GM19372 (cell line): ENCODE data around the gene BLOC1S3.

ENCODE experiments used
- ATAC-seq: cut with Tn5 transposase; IDR thresholded peaks from one replicate; pipeline ENCODE4 v1.9.1; 2021; ENCODE audit warnings: mild to moderate bottlenecking, low read depth, moderate library complexity; ENCODE audit not compliant: unreplicated experiment

Gene BLOC1S3

GRCh38 chr19:45179072-45179891 lies 698 bp downstream of the BLOC1S3 start:
- ATAC-seq: no peak

DNA sequence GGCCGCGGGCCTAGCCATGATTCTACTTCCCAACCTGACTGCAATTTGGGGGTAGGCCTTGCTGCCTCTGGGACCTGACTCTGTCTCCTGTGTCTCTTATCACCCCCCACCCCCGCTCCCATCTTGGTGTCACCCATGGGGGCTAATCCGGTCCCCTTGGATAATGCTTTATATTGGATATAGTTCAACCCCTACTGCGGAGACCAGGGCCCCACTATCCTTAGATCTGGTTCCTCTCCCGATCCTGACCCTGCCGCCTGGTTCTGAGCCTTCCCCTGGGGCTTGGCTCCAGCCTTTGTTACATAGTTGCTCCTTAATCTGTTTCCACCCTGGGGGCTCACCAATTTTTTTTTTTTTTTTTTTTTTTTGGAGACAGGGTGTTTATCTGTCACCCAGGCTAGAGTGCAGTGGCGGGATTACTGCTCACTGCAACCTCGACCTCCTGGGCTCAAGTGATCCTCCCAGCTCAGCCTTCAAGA lies 1.3 kb downstream of the BLOC1S3 start:
- no peak for ATAC-seq

DNA sequence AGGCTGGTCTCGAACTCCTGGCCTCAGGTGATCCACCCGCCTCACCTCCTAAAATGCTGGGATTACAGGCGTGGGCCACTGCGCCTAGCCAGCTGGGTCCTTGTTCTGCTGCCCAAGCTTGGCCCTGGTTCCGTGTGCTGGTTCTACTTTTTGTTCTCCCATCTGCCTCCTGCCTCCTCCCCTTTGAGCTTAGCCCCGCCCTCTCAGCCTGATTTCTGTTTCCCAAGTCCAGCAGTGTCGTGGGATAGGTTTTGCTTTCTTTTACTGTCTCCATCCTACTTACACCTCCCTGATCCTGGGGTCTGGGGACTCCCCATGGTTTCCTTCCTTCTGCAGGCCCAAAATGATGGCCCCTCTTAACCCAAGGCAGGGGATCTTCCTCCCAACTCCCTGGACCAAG lies 2.4 kb downstream of the BLOC1S3 start:
- no peak for ATAC-seq

- no peak for ATAC-seq
These were observed 4.2 kb downstream of the BLOC1S3 start for GRCh38 chr19:45182758-45183157.

- ATAC-seq: no peak
These were observed 5.5 kb downstream of the BLOC1S3 start for GRCh38 chr19:45184115-45184514.

GRCh38 chr19:45186509-45187334 lies 8.1 kb downstream of the BLOC1S3 start:
- ATAC-seq: no peak

- ATAC-seq: no peak
These were observed 9.0 kb downstream of the BLOC1S3 start for GRCh38 chr19:45187421-45188100.

DNA sequence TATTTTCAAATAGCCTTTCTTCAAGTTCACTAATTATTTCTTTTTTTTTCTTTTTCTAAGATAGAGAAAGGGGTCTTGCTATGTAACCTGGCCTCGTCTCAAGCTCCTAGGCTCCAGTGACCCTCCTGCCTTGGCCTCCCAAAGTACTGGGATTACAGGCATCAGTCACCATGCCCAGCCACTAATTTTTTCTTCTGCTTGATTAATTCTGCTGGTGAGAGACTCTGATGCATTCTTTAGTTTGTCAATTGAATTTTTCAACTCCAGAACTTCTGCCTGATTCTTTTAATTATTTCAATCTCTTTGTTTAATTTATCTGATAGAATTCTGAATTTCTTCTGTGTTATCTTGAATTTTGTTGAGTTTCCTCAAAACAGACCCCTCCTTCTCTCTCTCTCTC lies 11.4 kb downstream of the BLOC1S3 start:
- ATAC-seq: no peak

DNA sequence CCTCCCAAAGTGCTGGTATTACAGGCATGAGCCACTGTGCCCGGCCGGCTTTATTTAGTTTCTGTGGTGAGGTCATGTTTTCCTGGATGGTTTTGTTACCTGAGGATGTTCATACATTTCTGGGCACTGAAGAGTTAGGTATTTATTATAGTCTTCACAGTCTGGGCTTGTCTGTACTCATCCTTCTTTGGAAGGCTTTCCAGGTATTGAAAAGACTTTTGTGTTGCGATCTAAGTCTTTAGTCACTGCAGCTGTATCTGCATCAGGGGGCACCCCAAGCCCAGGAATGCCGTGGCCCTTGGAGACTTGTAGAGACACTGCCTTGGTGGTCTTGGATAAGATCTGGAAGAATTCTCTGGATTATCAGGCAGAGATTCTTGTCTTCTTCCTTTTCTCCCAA lies 12.8 kb downstream of the BLOC1S3 start:
- ATAC-seq: no peak

DNA sequence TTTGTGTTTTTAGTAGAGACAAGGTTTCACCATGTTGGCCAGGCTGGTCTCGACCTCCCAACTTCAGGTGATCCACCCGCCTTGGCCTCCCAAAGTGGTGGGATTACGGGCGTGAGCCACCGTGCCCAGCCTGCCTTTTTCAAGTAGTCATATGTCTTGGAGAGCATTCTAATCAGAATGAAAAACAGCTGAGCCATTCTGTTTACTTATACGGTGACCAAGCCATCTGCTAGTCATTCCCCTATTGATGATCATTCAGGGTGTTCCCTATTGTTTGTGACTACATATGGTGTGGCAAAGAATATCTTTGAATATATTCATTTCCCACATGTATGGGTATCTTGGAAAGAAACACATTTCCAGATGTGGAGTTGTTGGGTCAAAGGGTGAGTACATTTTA lies 17.2 kb downstream of the BLOC1S3 start:
- no peak for ATAC-seq

GRCh38 chr19:45200568-45200967 lies 22.0 kb downstream of the BLOC1S3 start:
- no peak for ATAC-seq

- no peak for ATAC-seq
These were observed 24.1 kb downstream of the BLOC1S3 start for GRCh38 chr19:45202637-45203036.

GRCh38 chr19:45205810-45206209 lies 27.2 kb downstream of the BLOC1S3 start:
- ATAC-seq: no peak

DNA sequence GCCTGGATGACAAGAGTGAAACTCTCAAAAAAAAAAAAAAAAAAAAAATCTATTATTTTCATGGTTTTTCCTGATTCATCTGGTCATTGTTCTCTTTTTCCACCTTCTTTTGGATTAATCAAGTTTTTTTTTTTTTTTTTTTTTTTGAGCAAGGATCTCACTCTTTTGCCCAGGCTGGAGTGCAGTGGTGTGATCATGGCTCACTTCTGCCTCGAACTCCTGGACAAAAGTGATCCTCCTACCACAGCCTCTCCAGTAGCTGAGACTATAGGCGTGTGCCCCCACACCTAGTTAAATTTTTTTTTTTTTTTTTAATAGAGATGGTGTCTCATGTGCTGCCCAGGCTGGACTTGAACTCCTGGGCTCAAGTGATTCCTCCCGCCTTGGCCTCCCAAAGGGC lies 27.7 kb downstream of the BLOC1S3 start:
- no peak for ATAC-seq

- no peak for ATAC-seq
These were observed 33.3 kb downstream of the BLOC1S3 start for GRCh38 chr19:45211751-45212381.

DNA sequence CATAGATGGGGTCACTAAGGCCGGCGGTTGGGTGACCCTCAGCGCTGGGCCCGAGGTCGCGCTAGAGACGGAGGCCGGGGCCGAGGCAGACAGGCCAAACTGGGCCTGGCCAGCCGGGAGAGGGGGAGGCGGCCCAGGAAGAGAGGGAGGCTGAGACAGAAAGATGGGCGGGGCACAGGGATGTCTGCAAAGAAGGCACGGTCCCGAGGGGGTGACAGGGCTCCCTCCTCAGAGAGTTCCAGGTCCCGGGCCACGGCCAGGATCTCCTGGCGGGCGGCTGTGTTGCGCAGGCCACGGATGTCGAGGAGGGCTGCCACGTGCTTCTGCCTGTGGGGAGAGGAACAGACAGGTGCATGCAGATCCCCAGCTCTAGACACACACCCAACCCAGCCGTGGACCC lies 34.4 kb downstream of the BLOC1S3 start:
- ATAC-seq: no peak

GRCh38 chr19:45215391-45216191 lies 37.0 kb downstream of the BLOC1S3 start:
- no peak for ATAC-seq

GRCh38 chr19:45216667-45217066 lies 38.1 kb downstream of the BLOC1S3 start:
- no peak for ATAC-seq

GRCh38 chr19:45217193-45217956 lies 38.8 kb downstream of the BLOC1S3 start:
- no peak for ATAC-seq
